Measurements from ENCODE around the gene IQSEC3. TPM values are rescaled to one million over a fixed set of nuclear protein-coding genes. Genes with fewer than 3 reads are reported as not detected.

Gene IQSEC3
- total and polyA plus RNA-seq, 10 of the 15 experiments (the other 5 are each of a cell fraction or from before 2014, with no cell fraction given), result not detected

DNA sequence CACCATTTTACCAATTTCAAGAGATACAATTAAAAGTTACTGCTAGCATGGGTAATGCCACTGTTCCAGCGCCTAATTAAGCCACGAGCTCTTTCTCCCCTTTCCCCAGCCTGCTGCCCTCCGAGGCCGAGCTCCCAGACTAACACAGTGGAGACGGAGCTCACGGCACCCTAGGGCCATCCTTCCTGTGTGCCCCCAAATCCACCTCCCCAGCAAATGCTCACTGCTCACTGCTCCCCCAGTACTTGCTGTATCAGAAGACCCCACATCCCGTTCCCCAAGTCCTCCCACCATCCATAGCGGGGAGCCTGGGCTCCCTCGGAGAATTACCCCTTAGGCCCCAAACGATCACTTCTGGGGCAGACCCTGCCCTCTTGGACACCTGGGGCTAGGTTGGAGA lies 104.7 kb downstream of the IQSEC3 start:
- intact Hi-C loops (cut with micrococcal nuclease; ENCODE audit: unreplicated experiment) (no loop called here), in situ Hi-C loops (cut with MboI) (no loop called here)
- ATAC-seq, result no peak
- RAD21 ChIA-PET (ENCODE audit: unreplicated experiment), result no interaction called here
- no TSS peak for BruUV-seq (replicated peaks)
- no peak overlapping the region for H3K9ac ChIP-seq (ENCODE audit: control insufficient read depth, insufficient read depth, low read length)
- POLR2A ChIA-PET, result interaction anchor here (0.5 kb wide), 1 partner anchor 147 kb away, joined by 3 read pairs; no protein-coding TSS in a partner anchor
- CTCF ChIA-PET, result no interaction called here
- H3K4me1 ChIP-seq (ENCODE audit: control insufficient read depth, insufficient read depth, low read length), result peaks cover 8% of the 10 kb centered on the region
- WGBS (ENCODE audit: insufficient coverage, insufficient replicate concordance, low lambda C conversion rate, missing lambda C conversion rate), result 40% methylated on average over 10 of the region's 10 CpGs
- H3K4me2 ChIP-seq (ENCODE audit: control insufficient read depth, insufficient read depth), result no peak overlapping the region
- TF ChIP-seq LARP7 (IDR thresholded peaks at IDR 0.05), result no peak
- TF ChIP-seq NFXL1 (IDR thresholded peaks at IDR 0.05; ENCODE audit: borderline replicate concordance), result no peak
- no peak for TF ChIP-seq SMC3 (IDR thresholded peaks at IDR 0.05; ENCODE audit: borderline replicate concordance, low read length)
- TF ChIP-seq, protein P1, sequence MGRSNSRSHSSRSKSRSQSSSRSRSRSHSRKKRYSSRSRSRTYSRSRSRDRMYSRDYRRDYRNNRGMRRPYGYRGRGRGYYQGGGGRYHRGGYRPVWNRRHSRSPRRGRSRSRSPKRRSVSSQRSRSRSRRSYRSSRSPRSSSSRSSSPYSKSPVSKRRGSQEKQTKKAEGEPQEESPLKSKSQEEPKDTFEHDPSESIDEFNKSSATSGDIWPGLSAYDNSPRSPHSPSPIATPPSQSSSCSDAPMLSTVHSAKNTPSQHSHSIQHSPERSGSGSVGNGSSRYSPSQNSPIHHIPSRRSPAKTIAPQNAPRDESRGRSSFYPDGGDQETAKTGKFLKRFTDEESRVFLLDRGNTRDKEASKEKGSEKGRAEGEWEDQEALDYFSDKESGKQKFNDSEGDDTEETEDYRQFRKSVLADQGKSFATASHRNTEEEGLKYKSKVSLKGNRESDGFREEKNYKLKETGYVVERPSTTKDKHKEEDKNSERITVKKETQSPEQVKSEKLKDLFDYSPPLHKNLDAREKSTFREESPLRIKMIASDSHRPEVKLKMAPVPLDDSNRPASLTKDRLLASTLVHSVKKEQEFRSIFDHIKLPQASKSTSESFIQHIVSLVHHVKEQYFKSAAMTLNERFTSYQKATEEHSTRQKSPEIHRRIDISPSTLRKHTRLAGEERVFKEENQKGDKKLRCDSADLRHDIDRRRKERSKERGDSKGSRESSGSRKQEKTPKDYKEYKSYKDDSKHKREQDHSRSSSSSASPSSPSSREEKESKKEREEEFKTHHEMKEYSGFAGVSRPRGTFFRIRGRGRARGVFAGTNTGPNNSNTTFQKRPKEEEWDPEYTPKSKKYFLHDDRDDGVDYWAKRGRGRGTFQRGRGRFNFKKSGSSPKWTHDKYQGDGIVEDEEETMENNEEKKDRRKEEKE (IDR thresholded peaks at IDR 0.05), result no peak
- no peak for TF ChIP-seq SMARCA5 (IDR thresholded peaks at IDR 0.05)
- no peak overlapping the region for H2AFZ ChIP-seq (ENCODE audit: control insufficient read depth, low read depth, low read length)
- no peak for FAIRE-seq
- H3K9me3 ChIP-seq (replicated peaks; ENCODE audit: control insufficient read depth, insufficient read depth, low read length), result no peaks in the 10 kb centered on the region
- DNase-seq (ENCODE audit: low read depth, low spot score), result no peak
- no peaks in the 10 kb centered on the region; a peak in 3 of 4 replicates for H3K27me3 ChIP-seq (replicated peaks in 1 of 2; ENCODE audit: control insufficient read depth in 2 of 2, insufficient read depth in 2 of 2, low read length in 1 of 2)
- H3K36me3 ChIP-seq (ENCODE audit: control insufficient read depth in 2 of 2, insufficient read depth in 2 of 2, low read length in 1 of 2), result no peaks in the 10 kb centered on the region
- no peaks in the 10 kb centered on the region for H4K20me1 ChIP-seq (ENCODE audit: control insufficient read depth, insufficient read depth)
- no peak overlapping the region for H3K27ac ChIP-seq (ENCODE audit: control insufficient read depth, insufficient read depth)
- SMC1A ChIA-PET (ENCODE audit: uncharacterized antibody, unreplicated experiment), result no interaction called here
- H3K4me3 ChIP-seq, result no peak overlapping the region
- H3K79me2 ChIP-seq (ENCODE audit: control insufficient read depth, insufficient read depth, low read length), result no peaks in the 10 kb centered on the region
